Left kidney (tissue), 2 donors: ENCODE data around the gene FAM3B. TPM values are rescaled to one million over a fixed set of nuclear protein-coding genes. Genes with fewer than 3 reads are reported as not detected.
"Not testable (repeated sequence)": the region's sequence is repeated elsewhere in the genome, so short reads cannot be mapped to it uniquely, and the experiment has no call there.

Source experiments
- DNase-seq: peaks from one replicate; pipeline ENCODE4 v3.0.0-alpha.2; 2013
- polyA plus RNA-seq: library from polyadenylated mRNA; unstranded; fragments of 120-200 nt; gene quantifications from one replicate; pipeline ENCODE4 v1.2.1, GENCODE V29; 2013; ENCODE audit not compliant: insufficient read length

FAM3B gene
- polyA plus RNA-seq, 1 donor, result 18.3 TPM

GRCh38 chr21:41349619-41350390 is 33.2 kb downstream of the FAM3B start:
- DNase-seq, result no peak

- DNase-seq, result no peak
These were observed 34.0 kb downstream of the FAM3B start for GRCh38 chr21:41350436-41351155.

- DNase-seq, result no peak
These were observed 40.9 kb downstream of the FAM3B start for GRCh38 chr21:41357546-41357945.

- DNase-seq, result no peak
These were observed 41.9 kb downstream of the FAM3B start for GRCh38 chr21:41358193-41359166.

- DNase-seq, result no peak
These were observed 42.7 kb downstream of the FAM3B start for GRCh38 chr21:41359286-41359685.

GRCh38 chr21:41359754-41360071 is 43.1 kb downstream of the FAM3B start:
- DNase-seq, result not testable (repeated sequence)

- DNase-seq, result no peak
These were observed 43.6 kb downstream of the FAM3B start for GRCh38 chr21:41360072-41360821.

- no peak for DNase-seq
These were observed 44.6 kb downstream of the FAM3B start for GRCh38 chr21:41361053-41361785.

GRCh38 chr21:41361786-41362604 is 45.4 kb downstream of the FAM3B start, which contains the start of gene MX2:
MX2 (plus strand) TSS chr21:41362027; CDS start chr21:41376907, 14,880 bp downstream.
- no peak for DNase-seq

- DNase-seq, result no peak
These were observed 46.2 kb downstream of the FAM3B start for GRCh38 chr21:41362605-41363369.

- DNase-seq, result no peak
These were observed 47.0 kb downstream of the FAM3B start for GRCh38 chr21:41363370-41364270.

- DNase-seq, result no peak
These were observed 47.7 kb downstream of the FAM3B start for GRCh38 chr21:41364308-41364707.

- DNase-seq, result no peak
These were observed 48.9 kb downstream of the FAM3B start for GRCh38 chr21:41365377-41366107.

- no peak for DNase-seq
These were observed 50.0 kb downstream of the FAM3B start for GRCh38 chr21:41366522-41367151.

GRCh38 chr21:41367301-41367944 is 50.8 kb downstream of the FAM3B start:
- DNase-seq, result no peak
